ENCODE results near the gene CDKN2A.

DNA sequence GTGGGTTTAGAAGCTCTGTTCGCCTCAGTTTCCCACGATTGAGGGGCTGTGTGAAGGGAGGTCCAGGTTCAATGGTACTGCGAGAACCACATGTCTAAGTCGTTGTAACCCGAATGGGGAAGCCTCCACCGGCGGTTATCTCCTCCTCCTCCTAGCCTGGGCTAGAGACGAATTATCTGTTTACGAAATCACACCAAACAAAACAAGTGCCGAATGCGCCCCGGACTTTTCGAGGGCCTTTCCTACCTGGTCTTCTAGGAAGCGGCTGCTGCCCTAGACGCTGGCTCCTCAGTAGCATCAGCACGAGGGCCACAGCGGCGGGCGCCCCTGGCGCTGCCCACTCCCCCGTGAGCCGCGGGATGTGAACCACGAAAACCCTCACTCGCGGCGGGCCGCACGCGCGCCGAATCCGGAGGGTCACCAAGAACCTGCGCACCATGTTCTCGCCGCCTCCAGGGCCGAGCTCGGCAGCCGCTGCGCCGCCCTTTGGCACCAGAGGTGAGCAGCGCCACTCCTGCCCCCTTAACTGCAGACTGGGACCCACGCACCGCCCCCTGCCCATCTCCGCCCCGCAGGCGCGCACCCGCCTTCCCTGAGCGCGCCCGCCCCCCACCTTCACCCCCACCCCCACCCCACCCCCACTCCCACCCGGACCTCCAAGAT lies at the start of gene CDKN2A:
- TF ChIP-seq, protein P1, sequence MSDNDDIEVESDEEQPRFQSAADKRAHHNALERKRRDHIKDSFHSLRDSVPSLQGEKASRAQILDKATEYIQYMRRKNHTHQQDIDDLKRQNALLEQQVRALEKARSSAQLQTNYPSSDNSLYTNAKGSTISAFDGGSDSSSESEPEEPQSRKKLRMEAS (IDR thresholded peaks at IDR 0.05): no peak
- TF ChIP-seq, protein P2, sequence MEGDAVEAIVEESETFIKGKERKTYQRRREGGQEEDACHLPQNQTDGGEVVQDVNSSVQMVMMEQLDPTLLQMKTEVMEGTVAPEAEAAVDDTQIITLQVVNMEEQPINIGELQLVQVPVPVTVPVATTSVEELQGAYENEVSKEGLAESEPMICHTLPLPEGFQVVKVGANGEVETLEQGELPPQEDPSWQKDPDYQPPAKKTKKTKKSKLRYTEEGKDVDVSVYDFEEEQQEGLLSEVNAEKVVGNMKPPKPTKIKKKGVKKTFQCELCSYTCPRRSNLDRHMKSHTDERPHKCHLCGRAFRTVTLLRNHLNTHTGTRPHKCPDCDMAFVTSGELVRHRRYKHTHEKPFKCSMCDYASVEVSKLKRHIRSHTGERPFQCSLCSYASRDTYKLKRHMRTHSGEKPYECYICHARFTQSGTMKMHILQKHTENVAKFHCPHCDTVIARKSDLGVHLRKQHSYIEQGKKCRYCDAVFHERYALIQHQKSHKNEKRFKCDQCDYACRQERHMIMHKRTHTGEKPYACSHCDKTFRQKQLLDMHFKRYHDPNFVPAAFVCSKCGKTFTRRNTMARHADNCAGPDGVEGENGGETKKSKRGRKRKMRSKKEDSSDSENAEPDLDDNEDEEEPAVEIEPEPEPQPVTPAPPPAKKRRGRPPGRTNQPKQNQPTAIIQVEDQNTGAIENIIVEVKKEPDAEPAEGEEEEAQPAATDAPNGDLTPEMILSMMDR (IDR thresholded peaks at IDR 0.05; ENCODE audit: low read depth, low read length, missing input control): no peak
- no peak for TF ChIP-seq RAD21 (IDR thresholded peaks at IDR 0.05)
- TF ChIP-seq, protein P3, sequence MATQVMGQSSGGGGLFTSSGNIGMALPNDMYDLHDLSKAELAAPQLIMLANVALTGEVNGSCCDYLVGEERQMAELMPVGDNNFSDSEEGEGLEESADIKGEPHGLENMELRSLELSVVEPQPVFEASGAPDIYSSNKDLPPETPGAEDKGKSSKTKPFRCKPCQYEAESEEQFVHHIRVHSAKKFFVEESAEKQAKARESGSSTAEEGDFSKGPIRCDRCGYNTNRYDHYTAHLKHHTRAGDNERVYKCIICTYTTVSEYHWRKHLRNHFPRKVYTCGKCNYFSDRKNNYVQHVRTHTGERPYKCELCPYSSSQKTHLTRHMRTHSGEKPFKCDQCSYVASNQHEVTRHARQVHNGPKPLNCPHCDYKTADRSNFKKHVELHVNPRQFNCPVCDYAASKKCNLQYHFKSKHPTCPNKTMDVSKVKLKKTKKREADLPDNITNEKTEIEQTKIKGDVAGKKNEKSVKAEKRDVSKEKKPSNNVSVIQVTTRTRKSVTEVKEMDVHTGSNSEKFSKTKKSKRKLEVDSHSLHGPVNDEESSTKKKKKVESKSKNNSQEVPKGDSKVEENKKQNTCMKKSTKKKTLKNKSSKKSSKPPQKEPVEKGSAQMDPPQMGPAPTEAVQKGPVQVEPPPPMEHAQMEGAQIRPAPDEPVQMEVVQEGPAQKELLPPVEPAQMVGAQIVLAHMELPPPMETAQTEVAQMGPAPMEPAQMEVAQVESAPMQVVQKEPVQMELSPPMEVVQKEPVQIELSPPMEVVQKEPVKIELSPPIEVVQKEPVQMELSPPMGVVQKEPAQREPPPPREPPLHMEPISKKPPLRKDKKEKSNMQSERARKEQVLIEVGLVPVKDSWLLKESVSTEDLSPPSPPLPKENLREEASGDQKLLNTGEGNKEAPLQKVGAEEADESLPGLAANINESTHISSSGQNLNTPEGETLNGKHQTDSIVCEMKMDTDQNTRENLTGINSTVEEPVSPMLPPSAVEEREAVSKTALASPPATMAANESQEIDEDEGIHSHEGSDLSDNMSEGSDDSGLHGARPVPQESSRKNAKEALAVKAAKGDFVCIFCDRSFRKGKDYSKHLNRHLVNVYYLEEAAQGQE (IDR thresholded peaks at IDR 0.05): no peak
- TF ChIP-seq TAF1 (conservative IDR thresholded peaks at IDR 0.05): no peak
- TF ChIP-seq EGR1 (IDR thresholded peaks at IDR 0.05; ENCODE audit: low read depth in 2 of 2): no peak
- no peak for TF ChIP-seq HNF4G (IDR thresholded peaks at IDR 0.05)
- TF ChIP-seq, protein P4, sequence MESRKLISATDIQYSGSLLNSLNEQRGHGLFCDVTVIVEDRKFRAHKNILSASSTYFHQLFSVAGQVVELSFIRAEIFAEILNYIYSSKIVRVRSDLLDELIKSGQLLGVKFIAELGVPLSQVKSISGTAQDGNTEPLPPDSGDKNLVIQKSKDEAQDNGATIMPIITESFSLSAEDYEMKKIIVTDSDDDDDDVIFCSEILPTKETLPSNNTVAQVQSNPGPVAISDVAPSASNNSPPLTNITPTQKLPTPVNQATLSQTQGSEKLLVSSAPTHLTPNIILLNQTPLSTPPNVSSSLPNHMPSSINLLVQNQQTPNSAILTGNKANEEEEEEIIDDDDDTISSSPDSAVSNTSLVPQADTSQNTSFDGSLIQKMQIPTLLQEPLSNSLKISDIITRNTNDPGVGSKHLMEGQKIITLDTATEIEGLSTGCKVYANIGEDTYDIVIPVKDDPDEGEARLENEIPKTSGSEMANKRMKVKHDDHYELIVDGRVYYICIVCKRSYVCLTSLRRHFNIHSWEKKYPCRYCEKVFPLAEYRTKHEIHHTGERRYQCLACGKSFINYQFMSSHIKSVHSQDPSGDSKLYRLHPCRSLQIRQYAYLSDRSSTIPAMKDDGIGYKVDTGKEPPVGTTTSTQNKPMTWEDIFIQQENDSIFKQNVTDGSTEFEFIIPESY (IDR thresholded peaks at IDR 0.05): no peak
- TF ChIP-seq JUND (IDR thresholded peaks at IDR 0.05): no peak
- TF ChIP-seq, protein P5, sequence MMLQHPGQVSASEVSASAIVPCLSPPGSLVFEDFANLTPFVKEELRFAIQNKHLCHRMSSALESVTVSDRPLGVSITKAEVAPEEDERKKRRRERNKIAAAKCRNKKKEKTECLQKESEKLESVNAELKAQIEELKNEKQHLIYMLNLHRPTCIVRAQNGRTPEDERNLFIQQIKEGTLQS (IDR thresholded peaks at IDR 0.05): no peak
- no peak for TF ChIP-seq YY1 (IDR thresholded peaks at IDR 0.05)
- no peak for TF ChIP-seq GABPA (IDR thresholded peaks at IDR 0.05 in 1 of 2, conservative IDR thresholded peaks at IDR 0.05 in 1 of 2)
- TF ChIP-seq HNF4A (conservative IDR thresholded peaks at IDR 0.05): no peak
